AG10803 (cell line): ENCODE data around the gene NT5C2.
"Not testable (repeated sequence)": the region's sequence is repeated elsewhere in the genome, so short reads cannot be mapped to it uniquely, and the experiment has no call there.

Experiments
- DNase-seq: peaks from one replicate; pipeline ENCODE4 v3.0.0; 2010; ENCODE audit warnings: low read depth
- H3K4me3 ChIP-seq: 2 replicates; pipeline ENCODE4 v1.5.1; 2011; ENCODE audit warnings: mild to moderate bottlenecking, low read length, control low read depth
- CTCF ChIP-seq: conservative IDR thresholded peaks from 2 replicates; pipeline ENCODE4 v1.5.1; 2011; ENCODE audit warnings: mild to moderate bottlenecking, low read length, control low read depth, inconsistent platforms

NT5C2 gene

GRCh38 chr10:103231047-103231551 lies 38.0 kb upstream of the NT5C2 start:
- H3K4me3 ChIP-seq, result no peak overlapping the region
- peak; percentile 97 for DNase-seq
- no peak for TF ChIP-seq CTCF

GRCh38 chr10:103227416-103227815 lies 34.3 kb upstream of the NT5C2 start:
- DNase-seq, result no peak
- TF ChIP-seq CTCF, result no peak
- H3K4me3 ChIP-seq, result no peak overlapping the region

GRCh38 chr10:103225939-103226338 lies 32.9 kb upstream of the NT5C2 start:
- peak; percentile 35 for DNase-seq

GRCh38 chr10:103224721-103225120 lies 31.6 kb upstream of the NT5C2 start:
- H3K4me3 ChIP-seq, DNase-seq: not testable (repeated sequence)

More at GRCh38 chr10:103225939-103226338, 32.9 kb upstream of the NT5C2 start:
- no peak overlapping the region for H3K4me3 ChIP-seq
- TF ChIP-seq CTCF, result no peak

- no peak for DNase-seq
- TF ChIP-seq CTCF, result no peak
- H3K4me3 ChIP-seq, result no peak overlapping the region
These were observed 31.1 kb upstream of the NT5C2 start for GRCh38 chr10:103224133-103224532.

GRCh38 chr10:103216362-103216761 lies 23.3 kb upstream of the NT5C2 start:
- not testable (repeated sequence) for H3K4me3 ChIP-seq
- DNase-seq, result peak; percentile 81

- H3K4me3 ChIP-seq, result no peak overlapping the region
- TF ChIP-seq CTCF, result no peak
- no peak for DNase-seq
These were observed 22.5 kb upstream of the NT5C2 start for GRCh38 chr10:103215601-103216000.

GRCh38 chr10:103210262-103210661 lies 17.2 kb upstream of the NT5C2 start:
- DNase-seq, result not testable (repeated sequence)

GRCh38 chr10:103207643-103208042 lies 14.6 kb upstream of the NT5C2 start:
- not testable (repeated sequence) for H3K4me3 ChIP-seq
- peak; percentile 77 for DNase-seq

More at GRCh38 chr10:103210262-103210661, 17.2 kb upstream of the NT5C2 start:
- not testable (repeated sequence) for H3K4me3 ChIP-seq

GRCh38 chr10:103207141-103207540 lies 14.1 kb upstream of the NT5C2 start:
- DNase-seq, result no peak
- no peak for TF ChIP-seq CTCF
- no peak overlapping the region for H3K4me3 ChIP-seq

- H3K4me3 ChIP-seq, DNase-seq: not testable (repeated sequence)
These were observed 13.6 kb upstream of the NT5C2 start for GRCh38 chr10:103206715-103207114.

- not testable (repeated sequence) for H3K4me3 ChIP-seq, DNase-seq
These were observed 12.3 kb upstream of the NT5C2 start for GRCh38 chr10:103205401-103205800.
